WI38 (cell line): ENCODE results near the gene HECTD4.
"Not testable (repeated sequence)": the region's sequence is repeated elsewhere in the genome, so short reads cannot be mapped to it uniquely, and the experiment has no call there.

ENCODE experiments used
- H3K4me3 ChIP-seq: 2 replicates; pipeline ENCODE4 v1.5.1; 2011; ENCODE audit warnings: low read depth, mild to moderate bottlenecking, control low read depth, low read length
- CTCF ChIP-seq: IDR thresholded peaks from 2 replicates; pipeline ENCODE4 v1.5.1; 2012; ENCODE audit warnings: low read depth, mild to moderate bottlenecking, control low read depth, low read length

HECTD4 gene

GRCh38 chr12:112421363-112421762, 39.1 kb upstream of the HECTD4 start:
- H3K4me3 ChIP-seq, result no peak overlapping the region
- TF ChIP-seq CTCF, result no peak

GRCh38 chr12:112420740-112421139, 38.5 kb upstream of the HECTD4 start:
- no peak overlapping the region for H3K4me3 ChIP-seq
- no peak for TF ChIP-seq CTCF

- no peak; the same call in 1 of the 2 replicates for TF ChIP-seq CTCF
- peak overlapping the region; percentile 93 for H3K4me3 ChIP-seq
Observed at GRCh38 chr12:112419297-112420133, 37.3 kb upstream of the HECTD4 start.

- peak; percentile 25 for TF ChIP-seq CTCF
- peak within 1 kb of the TSS; percentile 93 for H3K4me3 ChIP-seq
Observed at GRCh38 chr12:112418608-112419296, 36.5 kb upstream of the HECTD4 start, which contains the start of gene PTPN11. PTPN11 (plus strand) TSS chr12:112418947; CDS start chr12:112419112, 165 bp downstream.

- H3K4me3 ChIP-seq, result peak overlapping the region; percentile 93
- no peak for TF ChIP-seq CTCF
Observed at GRCh38 chr12:112418273-112418607, 36.0 kb upstream of the HECTD4 start.

- not testable (repeated sequence) for H3K4me3 ChIP-seq
Observed at GRCh38 chr12:112415457-112415856, 33.2 kb upstream of the HECTD4 start.

- no peak overlapping the region for H3K4me3 ChIP-seq
- no peak for TF ChIP-seq CTCF
Observed at GRCh38 chr12:112413855-112414625, 31.8 kb upstream of the HECTD4 start.
